GM19043 (cell line): Measurements from ENCODE around the gene SLC47A2.

Source experiments
- ATAC-seq: cut with Tn5 transposase; IDR thresholded peaks from one replicate; pipeline ENCODE4 v1.9.1; 2021; ENCODE audit warnings: low read depth; ENCODE audit not compliant: unreplicated experiment

Gene SLC47A2

GRCh38 chr17:19747829-19748806, 31.7 kb upstream of the SLC47A2 start, which contains the start of gene ALDH3A1:
Gene ALDH3A1 (minus strand): TSS chr17:19748298. CDS start chr17:19745129, 3,169 bp downstream.
- no peak for ATAC-seq

DNA sequence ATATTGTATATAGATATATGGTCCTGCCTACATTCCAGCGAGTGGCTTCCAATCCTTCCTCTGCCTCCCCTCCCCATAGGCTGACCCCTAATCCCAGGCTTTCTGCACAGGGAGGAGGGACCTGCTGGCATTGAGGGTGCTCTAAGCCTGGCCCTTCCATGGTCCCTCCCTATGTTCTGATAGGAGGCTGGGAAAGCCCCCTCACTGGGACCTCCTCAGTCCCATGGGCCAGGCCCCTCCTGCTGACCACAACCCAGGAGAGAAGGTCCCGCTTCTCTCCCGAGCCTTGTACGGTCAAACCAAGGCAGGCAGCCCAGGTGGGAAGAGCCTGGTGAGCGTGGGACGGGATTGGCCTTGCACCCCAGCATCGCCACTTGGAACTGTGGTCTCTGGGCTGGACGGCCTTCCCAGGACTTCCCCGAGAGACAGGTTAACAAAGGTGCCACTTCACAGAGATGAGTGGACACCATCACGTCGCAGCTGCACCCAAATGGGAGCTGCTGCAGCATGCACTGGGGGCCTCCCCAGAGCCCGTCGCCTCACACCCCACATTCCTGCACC, 30.9 kb upstream of the SLC47A2 start:
- no peak for ATAC-seq

DNA sequence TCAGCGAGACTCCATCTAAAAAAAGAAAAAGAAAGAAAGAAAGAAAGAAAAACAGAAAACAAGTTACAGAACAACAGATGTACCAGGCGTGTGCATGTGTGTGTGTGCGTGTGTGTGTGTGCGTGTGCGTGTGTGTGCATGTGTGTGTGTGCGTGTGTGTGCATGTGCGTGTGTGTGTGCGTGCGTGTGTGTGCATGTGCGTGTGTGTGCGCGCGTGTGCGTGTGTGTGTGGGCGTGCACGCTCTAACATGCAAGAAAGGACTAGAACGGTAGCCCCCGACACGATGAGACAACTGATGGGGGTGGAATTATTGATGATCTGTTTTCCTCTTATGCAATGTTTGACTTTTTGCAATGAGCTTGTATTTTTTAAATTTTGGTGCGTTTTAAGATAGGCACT, 30.1 kb upstream of the SLC47A2 start:
- ATAC-seq = no peak

- ATAC-seq = peak; percentile 49
Observed at GRCh38 chr17:19744922-19745757, 28.8 kb upstream of the SLC47A2 start.

GRCh38 chr17:19744492-19744891, 28.1 kb upstream of the SLC47A2 start:
- peak; percentile 18 for ATAC-seq

DNA sequence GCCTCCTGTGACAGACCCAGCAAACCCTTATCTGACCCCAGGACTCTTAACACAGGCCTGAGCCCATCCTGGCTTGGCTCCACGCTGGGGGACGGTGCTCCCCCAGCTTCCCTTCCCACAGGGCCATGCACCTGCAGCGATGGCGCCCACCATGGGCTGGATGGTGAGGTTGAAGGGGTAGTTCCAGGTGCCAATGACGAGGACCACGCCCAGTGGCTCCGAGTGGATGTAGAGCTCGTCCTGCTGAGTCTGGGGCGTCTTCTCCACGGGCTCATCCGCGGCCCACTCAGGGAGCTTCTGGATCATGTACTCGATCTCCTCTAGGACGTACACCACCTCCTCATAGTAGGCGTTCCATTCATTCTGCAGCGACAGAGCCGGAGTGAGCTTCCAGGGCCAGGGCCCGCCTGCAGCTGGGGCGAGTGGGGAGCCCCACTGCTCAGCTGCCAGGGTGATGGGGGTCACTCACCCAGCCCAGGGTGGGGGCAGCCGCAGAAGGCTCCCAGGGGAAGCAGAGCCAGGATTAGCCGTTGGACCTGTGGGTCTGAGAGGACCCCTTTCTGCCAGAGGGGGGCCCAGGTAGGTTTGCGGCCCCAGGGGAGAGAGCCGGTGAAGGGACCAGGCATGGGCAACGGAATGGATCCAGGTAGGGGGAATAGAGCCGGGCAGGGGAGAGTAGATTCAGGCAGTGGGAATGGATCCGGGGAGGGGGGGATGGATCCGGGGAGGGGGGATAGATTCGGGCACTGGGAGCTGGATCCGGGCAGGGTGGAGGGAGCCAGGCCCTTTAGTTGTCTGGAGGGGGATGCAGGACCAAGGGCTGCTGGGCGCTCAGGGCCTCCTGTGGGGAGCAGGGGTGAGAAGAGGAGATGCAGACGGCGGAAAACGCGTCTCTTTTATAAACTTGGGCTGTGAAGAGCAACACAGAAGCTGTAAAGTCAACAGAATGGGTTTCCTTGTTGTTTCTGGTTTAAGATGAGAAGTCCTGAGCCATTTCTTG, 27.0 kb upstream of the SLC47A2 start:
- no peak for ATAC-seq

GRCh38 chr17:19742495-19742894, 26.1 kb upstream of the SLC47A2 start:
- no peak for ATAC-seq

GRCh38 chr17:19741832-19742457, 25.6 kb upstream of the SLC47A2 start:
- no peak for ATAC-seq

- no peak for ATAC-seq
Observed at GRCh38 chr17:19740933-19741332, 24.5 kb upstream of the SLC47A2 start.

- no peak for ATAC-seq
Observed at GRCh38 chr17:19739241-19740201, 23.1 kb upstream of the SLC47A2 start.

- no peak for ATAC-seq
Observed at GRCh38 chr17:19738757-19739156, 22.4 kb upstream of the SLC47A2 start.

- no peak for ATAC-seq
Observed at GRCh38 chr17:19738073-19738449, 21.7 kb upstream of the SLC47A2 start.

DNA sequence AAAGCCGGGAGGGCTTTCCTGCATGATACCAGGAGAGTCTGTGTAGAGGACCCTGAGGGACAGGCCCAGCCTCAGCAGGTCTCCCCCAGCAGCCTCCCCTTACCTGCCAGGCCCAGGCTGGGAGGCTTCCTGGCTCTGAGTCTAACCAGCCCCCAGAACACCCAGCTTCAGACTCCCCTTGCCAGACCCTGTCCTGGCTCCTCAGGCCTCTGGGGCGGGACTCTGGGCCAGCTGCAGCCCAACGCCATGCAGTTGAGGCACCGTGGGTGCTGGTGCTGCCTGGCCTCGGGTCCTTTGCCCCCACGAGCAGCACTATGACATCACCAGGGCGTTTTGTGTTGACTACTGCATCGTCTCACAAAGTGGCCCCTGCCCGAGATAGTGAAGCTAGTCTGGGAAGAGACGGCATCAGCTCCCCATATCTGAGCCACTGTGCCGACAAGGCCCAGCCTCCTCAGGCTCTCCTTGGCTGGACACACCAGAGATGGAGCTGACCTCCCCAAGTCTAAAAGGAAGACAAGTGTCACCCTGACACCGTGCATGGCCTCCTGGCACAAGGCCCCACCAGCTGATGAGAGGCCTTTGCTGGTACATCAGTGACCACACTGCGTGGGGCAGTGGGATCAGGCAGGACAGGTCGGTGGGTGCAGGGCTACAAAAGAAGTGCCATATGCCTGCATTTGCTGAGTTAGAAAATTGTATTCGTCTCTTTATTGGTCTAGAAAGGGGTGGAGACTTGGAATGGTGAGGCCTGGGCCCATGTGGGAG, 21.1 kb upstream of the SLC47A2 start:
- no peak for ATAC-seq

DNA sequence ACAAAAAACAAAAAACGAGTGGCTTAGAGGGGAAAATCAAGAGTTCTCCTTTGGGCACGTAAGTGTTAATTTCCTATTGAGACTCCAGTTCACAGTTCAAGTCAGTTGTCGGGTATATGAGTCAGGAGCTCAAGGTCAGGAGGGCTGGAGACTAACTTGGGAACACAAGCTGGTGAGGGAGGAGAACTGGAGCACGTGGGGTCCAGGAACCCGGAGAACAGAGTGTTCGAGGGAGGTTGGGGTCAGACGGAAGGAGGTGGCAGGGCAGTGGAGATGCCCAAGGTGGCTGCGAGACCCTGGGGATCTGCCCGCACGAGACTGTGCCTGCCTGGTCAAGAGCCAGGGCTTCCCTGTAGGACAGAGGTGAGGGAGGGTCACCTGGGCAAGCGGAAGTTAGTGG, 19.7 kb upstream of the SLC47A2 start:
- no peak for ATAC-seq

- ATAC-seq = no peak
Observed at GRCh38 chr17:19733953-19734526, 17.7 kb upstream of the SLC47A2 start.

DNA sequence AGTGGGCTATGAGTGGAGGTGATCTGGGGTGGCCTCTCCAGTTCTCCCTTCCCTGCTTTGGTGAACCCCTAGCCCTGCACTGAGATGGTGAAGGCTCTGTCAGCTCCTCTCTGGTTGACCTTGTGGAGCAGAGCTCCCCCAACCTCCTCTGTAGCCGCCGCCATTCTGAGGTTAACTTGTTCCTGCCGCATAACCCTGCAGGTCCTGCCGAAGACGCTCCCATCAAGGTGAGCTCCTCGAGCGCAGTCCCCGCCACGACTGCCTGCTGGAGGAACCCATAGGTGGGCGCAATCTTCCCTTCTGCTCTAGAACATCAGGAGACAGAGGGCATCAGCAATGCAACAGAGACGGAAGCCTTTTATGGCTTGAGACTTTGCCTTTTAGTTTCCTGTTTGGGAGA, 15.2 kb upstream of the SLC47A2 start:
- ATAC-seq = no peak

- ATAC-seq = no peak
Observed at GRCh38 chr17:19730843-19731242, 14.5 kb upstream of the SLC47A2 start.
